NOMO-1 treated with dmso at 0.1 percent for 144 hours (cell line): ENCODE data around the gene REEP6.

Experiments
- DNase-seq: peaks from one replicate; lab custom pipeline; 2025; ENCODE audit not compliant: unreplicated experiment; lab: John Stamatoyannopoulos, UW

The REEP6 gene

DNA sequence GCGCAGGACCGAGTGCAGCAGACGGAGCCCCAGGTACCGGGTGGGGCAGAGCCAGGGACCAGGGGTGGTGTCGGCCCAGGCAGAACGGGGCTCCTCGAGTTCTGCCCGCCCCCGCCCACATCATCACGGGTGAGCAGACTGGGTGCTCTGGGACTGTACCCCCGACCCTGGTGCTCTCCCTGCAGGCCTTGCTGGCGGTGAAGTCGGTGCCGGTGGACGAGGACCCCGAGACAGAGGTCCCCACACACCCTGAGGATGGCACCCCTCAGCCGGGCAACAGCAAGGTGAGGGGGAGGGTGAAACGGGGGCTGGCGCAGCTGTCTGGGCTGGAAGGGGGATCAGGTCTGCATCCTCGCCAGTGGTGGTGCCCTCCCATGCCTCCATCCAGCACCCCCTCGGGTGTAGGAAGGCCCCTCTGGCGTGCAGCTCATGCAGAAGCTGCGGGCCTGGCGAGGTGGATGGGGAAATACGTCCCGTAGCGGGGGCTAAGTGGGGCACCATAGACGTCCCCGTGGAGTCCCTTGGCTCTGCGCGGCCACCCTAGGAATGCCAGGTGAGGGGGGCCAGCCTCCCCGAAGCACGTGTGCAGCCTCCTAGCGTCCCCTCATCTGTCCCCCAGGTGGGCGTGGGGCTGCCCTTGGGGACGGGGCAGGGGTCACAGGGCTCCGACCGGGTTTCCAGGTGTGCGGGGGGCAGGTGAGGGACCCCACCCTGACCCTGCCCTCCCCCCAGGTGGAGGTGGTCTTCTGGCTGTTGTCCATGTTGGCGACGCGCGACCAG, 34.7 kb upstream of the REEP6 start:
- no peak for DNase-seq

DNA sequence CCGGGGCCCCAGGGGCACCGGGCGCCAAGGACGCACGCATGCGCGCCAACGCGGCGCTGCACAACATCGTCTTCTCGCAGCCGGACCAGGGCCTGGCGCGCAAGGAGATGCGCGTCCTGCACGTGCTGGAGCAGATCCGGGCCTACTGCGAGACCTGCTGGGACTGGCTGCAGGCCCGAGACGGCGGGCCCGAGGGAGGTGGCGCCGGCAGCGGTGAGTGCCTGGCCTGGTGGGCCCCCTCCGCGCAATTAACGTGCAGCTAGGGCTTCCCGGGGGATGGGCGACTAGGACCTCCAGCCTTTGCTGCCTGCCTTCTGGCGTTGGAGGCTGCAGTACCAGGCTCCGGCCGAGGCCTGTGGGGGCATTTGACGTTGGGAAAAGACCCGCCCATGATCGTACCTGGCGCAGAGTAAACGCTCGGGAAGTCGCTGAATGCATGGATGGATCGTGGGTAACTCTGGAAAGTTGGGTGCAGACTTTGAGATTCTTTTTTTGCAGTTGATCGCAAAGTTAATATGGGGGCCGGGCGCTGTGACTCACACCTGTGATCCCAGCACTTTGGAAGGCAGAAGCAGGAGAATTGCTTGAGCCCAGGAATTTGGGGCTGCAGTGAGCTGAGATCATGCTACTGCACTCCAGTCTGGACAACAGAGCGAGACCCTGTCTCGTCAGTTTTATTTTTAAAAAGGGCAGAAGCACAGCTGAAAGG, 33.8 kb upstream of the REEP6 start:
- DNase-seq: no peak

DNA sequence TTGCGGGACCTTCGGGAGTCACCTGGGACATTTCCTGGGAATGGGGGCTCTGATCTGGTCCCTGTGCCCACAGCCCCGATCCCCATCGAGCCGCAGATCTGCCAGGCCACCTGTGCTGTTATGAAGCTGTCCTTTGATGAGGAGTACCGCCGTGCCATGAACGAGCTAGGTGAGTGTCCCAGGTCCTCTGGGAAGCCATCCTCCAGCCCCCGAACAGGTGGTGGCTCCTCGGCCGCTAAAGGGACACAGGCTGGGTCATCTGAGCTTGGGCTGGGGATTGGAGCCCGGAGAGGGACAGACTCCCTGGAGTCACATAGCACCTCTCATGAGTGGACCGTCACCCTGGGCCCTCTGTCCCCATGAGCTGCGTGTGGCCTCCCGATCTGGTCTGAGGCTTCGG, 33.1 kb upstream of the REEP6 start:
- no peak for DNase-seq

DNA sequence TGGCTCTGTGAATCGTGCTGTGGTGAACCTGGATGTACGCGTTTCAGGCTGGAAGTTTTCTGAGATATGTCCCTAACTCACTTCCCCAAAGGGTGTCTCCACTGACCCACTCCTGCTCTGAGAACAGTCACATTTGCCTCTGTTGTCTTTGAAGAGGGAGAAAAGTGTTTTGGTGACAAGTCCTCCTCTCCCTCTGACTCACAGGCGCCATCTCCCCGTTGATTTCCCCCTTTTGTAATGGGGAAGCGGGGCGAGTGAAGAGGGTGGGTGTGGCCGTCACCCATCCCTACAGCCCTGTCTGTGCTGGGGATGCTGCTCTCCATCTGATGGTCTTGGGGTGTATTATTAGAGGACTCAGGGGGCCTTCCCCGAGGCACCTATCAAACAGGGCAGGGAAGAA, 31.5 kb upstream of the REEP6 start:
- DNase-seq: no peak

DNA sequence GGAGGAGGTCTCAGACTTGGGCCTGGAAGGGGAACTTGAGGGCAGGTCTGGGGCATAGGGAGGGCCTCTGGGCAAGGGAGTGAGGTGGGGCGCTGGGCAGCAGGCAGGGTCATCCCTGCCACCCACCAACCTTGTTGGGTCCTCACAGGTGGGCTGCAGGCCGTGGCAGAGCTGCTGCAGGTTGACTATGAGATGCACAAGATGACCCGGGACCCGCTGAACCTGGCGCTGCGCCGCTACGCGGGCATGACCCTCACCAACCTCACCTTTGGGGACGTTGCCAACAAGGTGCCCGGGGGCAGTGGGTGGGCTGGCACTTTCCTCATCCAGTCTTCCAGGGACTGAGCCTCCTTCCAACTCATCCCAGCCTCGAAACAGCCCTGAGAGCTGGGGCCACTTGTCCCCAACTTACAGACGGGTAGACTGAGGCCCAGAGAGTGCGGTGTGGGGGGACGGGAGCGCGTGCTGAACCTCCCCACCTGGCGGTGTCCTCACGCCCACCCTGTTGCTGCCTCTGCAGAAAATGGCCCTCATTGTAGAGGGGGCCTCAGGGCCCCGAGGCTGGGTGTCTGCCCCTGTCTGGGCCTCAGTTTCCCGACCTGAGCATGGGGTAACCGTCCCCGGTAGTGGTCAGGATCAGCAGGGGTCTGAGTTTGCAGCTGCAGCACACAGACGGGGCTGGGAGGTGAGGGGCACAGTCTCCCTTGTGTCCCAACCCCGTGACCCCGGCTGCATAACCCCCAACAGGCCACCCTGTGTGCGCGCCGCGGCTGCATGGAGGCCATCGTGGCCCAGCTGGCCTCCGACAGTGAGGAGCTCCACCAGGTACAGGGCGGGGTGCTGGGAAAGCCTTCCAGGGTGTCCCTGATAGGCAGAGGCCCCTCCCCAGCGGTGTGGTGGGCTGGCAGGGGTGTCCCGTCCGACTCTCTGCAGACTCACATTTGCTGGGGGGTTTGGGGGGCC, 30.7 kb upstream of the REEP6 start:
- no peak for DNase-seq

DNA sequence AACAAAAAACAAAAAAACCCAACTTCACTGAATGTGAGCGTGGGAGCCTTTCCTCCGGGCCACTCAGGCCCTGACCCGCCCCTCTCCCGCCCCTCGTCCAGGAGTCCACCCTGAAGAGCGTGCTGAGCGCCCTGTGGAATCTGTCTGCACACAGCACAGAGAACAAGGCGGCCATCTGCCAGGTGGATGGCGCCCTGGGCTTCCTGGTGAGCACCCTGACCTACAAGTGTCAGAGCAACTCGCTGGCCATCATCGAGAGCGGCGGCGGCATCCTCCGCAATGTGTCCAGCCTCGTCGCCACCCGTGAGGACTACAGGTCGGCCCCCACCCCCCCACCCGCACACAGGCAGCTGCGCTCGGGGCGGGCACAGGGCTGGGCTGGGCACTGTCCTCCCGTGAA, 29.1 kb upstream of the REEP6 start:
- DNase-seq: no peak

DNA sequence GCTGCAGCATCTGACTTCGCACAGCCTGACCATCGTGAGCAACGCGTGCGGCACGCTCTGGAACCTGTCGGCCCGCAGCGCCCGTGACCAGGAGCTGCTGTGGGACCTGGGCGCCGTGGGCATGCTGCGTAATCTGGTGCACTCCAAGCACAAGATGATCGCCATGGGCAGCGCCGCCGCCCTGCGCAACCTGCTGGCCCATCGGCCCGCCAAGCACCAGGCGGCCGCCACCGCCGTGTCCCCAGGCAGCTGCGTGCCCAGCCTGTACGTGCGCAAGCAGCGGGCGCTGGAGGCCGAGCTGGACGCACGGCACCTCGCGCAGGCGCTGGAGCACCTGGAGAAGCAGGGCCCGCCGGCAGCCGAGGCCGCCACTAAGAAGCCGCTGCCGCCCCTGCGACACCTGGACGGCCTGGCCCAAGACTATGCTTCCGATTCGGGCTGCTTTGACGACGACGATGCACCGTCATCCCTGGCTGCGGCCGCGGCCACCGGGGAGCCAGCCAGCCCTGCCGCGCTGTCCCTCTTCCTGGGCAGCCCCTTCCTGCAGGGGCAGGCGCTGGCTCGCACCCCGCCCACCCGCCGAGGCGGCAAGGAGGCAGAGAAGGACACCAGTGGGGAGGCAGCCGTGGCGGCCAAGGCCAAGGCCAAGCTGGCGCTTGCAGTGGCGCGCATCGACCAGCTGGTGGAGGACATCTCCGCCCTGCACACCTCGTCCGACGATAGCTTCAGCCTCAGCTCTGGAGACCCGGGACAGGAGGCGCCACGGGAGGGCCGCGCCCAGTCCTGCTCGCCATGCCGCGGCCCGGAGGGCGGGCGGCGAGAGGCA, 25.6 kb upstream of the REEP6 start:
- no peak for DNase-seq

DNA sequence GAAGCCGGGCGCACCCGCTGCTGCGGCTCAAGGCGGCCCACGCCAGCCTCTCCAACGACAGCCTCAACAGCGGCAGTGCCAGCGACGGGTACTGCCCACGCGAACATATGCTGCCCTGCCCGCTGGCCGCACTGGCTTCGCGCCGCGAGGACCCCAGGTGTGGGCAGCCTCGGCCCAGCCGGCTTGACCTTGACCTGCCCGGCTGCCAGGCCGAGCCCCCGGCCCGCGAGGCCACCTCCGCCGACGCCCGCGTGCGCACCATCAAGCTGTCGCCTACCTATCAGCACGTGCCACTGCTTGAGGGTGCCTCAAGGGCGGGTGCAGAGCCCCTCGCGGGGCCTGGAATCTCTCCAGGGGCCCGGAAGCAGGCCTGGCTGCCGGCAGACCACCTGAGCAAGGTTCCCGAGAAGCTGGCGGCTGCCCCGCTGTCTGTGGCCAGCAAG, 24.9 kb upstream of the REEP6 start:
- no peak for DNase-seq

DNA sequence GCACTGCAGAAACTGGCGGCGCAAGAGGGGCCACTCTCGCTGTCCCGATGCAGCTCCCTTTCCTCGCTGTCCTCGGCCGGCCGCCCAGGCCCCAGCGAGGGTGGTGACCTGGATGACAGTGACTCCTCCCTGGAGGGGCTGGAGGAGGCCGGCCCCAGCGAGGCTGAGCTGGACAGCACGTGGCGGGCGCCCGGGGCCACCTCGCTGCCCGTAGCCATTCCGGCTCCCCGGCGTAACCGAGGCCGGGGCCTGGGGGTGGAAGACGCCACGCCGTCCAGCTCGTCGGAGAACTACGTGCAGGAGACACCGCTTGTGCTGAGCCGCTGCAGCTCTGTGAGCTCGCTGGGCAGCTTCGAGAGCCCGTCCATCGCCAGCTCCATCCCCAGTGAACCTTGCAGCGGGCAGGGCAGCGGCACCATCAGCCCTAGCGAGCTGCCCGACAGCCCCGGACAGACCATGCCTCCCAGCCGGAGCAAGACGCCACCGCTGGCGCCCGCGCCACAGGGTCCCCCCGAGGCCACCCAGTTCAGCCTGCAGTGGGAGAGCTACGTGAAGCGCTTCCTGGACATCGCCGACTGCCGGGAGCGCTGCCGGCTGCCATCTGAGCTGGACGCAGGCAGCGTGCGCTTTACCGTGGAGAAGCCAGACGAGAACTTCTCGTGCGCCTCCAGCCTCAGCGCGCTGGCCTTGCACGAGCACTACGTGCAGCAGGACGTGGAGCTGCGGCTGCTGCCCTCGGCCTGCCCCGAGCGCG, 24.3 kb upstream of the REEP6 start:
- no peak for DNase-seq

DNA sequence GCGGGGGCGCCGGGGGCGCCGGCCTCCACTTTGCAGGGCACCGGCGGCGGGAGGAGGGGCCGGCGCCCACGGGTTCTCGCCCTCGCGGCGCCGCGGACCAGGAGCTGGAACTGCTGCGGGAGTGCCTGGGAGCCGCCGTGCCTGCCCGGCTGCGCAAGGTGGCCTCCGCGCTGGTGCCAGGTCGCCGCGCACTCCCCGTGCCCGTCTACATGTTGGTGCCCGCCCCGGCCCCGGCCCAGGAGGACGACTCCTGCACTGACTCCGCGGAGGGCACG, 23.8 kb upstream of the REEP6 start:
- DNase-seq: no peak

DNA sequence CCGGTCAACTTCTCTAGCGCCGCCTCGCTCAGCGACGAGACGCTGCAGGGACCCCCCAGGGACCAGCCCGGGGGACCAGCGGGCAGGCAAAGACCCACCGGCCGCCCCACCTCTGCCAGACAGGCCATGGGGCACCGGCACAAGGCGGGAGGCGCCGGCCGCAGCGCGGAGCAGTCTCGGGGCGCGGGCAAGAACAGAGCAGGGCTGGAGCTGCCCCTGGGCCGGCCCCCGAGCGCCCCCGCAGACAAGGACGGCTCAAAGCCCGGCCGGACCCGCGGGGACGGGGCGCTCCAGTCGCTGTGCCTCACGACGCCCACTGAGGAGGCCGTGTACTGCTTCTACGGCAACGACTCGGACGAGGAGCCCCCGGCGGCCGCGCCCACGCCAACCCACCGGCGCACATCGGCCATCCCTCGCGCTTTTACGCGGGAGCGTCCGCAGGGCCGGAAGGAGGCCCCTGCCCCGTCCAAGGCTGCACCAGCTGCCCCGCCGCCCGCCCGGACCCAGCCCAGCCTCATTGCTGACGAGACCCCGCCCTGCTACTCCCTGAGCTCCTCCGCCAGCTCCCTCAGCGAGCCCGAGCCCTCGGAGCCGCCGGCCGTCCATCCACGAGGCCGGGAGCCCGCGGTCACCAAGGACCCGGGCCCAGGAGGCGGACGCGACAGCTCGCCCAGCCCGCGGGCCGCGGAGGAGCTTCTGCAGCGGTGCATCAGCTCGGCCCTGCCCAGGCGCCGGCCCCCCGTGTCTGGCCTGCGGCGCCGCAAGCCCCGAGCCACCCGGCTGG, 23.3 kb upstream of the REEP6 start:
- DNase-seq: no peak

DNA sequence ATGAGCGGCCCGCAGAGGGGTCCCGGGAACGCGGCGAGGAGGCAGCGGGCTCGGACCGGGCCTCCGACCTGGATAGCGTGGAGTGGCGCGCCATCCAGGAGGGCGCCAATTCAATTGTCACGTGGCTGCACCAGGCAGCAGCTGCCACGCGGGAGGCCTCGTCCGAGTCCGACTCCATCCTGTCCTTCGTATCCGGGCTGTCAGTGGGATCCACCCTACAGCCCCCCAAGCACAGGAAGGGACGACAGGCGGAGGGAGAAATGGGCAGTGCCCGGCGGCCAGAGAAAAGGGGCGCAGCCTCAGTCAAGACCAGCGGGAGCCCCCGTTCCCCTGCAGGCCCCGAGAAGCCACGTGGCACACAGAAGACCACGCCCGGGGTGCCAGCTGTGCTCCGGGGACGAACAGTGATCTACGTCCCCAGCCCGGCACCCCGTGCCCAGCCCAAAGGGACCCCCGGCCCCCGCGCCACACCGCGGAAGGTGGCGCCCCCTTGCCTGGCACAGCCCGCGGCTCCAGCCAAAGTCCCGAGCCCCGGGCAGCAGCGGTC, 22.6 kb upstream of the REEP6 start:
- no peak for DNase-seq

DNA sequence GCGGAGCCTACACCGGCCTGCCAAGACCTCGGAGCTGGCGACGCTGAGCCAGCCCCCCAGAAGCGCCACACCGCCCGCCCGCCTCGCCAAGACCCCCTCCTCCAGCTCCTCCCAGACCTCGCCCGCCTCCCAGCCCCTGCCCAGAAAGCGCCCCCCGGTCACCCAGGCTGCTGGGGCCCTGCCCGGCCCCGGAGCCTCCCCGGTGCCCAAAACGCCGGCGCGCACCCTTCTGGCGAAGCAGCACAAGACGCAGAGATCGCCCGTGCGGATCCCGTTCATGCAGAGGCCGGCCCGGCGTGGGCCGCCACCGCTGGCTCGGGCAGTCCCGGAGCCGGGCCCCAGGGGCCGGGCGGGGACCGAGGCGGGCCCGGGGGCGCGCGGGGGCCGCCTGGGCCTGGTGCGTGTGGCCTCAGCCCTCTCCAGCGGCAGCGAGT, 22.1 kb upstream of the REEP6 start:
- DNase-seq: no peak

DNA sequence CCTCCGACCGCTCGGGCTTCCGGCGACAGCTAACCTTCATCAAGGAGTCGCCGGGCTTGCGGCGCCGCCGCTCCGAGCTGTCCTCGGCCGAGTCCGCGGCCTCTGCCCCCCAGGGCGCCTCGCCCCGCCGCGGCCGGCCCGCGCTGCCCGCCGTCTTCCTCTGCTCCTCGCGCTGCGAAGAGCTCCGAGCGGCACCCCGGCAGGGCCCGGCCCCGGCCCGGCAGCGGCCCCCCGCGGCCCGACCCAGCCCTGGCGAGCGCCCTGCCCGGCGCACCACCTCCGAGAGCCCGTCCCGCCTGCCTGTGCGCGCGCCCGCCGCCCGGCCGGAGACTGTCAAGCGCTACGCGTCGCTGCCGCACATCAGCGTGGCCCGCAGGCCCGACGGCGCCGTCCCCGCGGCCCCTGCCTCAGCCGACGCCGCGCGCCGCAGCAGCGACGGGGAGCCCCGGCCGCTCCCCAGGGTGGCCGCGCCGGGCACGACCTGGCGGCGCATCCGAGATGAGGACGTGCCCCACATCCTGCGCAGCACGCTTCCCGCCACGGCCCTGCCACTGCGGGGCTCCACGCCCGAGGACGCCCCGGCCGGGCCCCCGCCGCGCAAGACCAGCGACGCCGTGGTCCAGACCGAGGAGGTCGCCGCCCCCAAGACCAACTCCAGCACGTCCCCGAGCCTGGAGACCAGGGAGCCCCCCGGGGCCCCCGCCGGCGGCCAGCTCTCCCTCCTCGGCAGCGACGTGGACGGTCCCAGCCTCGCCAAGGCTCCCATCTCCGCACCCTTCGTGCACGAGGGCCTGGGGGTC, 21.5 kb upstream of the REEP6 start:
- no peak for DNase-seq

DNA sequence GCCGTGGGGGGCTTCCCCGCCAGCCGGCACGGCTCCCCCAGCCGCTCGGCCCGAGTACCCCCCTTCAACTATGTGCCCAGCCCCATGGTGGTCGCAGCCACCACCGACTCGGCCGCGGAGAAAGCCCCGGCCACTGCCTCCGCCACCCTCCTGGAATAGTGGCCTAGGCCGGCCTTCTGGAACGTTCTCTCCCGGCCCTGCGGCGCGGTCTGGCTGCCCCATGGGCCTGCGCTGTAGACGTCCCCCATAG, 21.0 kb upstream of the REEP6 start:
- no peak for DNase-seq

DNA sequence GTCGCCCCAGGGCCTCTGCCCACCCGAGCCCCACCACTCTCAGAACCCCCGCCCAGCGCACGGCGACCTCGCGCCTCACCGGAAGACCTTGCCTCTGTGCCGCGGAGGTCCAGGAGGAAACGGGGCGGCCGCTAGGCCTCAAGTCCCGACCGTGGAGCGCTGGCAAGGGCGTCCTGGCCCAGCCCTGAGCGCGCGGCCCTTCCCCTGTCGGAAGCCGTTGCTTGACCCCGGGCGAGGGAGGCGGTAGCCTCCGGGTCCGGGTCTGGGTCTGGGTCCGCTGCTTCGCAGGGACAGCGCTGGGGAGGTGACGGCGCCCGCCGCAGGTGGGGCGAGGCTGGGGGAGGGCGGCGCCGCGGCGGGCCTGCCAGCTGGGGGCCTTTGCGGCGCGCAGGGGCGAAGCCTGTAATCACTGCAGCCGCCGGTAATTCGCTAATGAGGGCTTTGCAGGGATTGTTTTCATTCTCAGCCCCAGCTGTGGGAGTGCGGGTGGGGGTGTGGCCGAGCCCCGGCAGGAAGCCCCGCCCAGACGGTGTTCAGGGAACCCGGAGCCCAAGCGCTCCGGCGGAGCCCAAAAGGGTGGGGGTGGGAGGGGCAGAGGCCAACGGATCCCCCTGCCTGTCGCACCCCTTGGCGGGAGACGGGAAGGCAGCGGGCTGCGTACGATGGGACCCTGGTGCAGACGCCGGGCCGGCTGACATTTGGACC, 20.5 kb upstream of the REEP6 start:
- DNase-seq: no peak

DNA sequence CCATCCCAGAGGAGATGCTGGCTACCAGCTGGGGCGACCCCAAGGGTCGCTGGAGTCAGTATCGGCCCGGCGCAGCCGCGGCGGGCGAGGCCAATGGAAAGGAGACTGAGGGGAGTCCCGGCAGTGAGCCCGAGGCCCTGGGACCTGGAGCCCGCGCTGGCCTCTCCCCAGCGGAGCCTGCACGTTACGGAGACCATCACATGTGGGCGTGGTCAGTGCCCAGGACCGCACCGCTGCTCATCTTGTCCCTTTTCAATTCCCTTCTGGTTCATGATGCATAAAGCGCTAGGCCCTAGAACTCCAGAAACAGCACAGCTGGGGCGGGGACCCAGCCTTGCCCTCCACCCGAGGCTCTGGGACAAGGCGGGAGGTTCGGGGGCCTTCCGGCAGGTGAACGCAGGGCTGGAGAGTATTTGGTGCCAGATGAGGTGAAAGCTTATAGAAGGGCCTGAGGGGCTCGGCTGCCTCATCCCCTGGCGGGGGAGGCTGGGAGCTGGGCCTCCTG, 19.9 kb upstream of the REEP6 start:
- DNase-seq: no peak
